GM18499 (cell line): ENCODE data around the gene PCDHA1.
"Not testable (repeated sequence)": the region's sequence is repeated elsewhere in the genome, so short reads cannot be mapped to it uniquely, and the experiment has no call there.

ENCODE experiments used
- ATAC-seq: cut with Tn5 transposase; IDR thresholded peaks from one replicate; pipeline ENCODE4 v1.9.1; 2021; ENCODE audit warnings: moderate number of reproducible peaks; ENCODE audit not compliant: insufficient read depth, unreplicated experiment

Gene PCDHA1

GRCh38 chr5:140848139-140849102 is 62.5 kb downstream of the PCDHA1 start, which contains the start of gene PCDHA9:
TSS of gene PCDHA9 (plus strand) at chr5:140848382. CDS start at chr5:140848496, 114 bp downstream.
- ATAC-seq, result not testable (repeated sequence)

DNA sequence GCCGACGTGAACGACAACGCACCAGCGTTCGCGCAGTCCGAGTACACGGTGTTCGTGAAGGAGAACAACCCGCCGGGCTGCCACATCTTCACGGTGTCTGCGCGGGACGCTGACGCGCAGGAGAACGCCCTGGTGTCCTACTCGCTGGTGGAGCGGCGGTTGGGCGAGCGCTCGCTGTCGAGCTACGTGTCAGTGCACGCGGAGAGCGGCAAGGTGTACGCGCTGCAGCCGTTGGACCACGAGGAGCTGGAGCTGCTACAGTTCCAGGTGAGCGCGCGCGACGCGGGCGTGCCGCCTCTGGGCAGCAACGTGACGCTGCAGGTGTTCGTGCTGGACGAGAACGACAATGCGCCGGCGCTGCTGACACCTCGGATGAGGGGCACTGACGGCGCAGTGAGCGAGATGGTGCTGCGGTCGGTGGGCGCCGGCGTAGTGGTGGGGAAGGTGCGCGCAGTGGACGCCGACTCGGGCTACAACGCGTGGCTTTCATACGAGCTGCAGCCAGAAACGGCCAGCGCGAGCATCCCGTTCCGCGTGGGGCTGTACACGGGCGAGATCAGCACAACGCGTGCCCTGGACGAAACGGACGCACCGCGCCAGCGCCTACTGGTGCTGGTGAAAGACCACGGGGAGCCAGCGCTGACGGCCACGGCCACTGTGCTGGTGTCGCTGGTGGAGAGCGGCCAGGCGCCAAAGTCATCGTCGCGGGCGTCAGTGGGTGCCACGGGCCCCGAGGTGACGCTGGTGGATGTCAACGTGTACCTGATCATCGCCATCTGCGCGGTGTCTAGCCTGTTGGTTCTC is 64.1 kb downstream of the PCDHA1 start:
- not testable (repeated sequence) for ATAC-seq

GRCh38 chr5:140855772-140856674 is 70.1 kb downstream of the PCDHA1 start, which contains the start of gene PCDHA10:
TSS of gene PCDHA10 (plus strand) at chr5:140855897. CDS start at chr5:140856049, 152 bp downstream.
- no peak for ATAC-seq

DNA sequence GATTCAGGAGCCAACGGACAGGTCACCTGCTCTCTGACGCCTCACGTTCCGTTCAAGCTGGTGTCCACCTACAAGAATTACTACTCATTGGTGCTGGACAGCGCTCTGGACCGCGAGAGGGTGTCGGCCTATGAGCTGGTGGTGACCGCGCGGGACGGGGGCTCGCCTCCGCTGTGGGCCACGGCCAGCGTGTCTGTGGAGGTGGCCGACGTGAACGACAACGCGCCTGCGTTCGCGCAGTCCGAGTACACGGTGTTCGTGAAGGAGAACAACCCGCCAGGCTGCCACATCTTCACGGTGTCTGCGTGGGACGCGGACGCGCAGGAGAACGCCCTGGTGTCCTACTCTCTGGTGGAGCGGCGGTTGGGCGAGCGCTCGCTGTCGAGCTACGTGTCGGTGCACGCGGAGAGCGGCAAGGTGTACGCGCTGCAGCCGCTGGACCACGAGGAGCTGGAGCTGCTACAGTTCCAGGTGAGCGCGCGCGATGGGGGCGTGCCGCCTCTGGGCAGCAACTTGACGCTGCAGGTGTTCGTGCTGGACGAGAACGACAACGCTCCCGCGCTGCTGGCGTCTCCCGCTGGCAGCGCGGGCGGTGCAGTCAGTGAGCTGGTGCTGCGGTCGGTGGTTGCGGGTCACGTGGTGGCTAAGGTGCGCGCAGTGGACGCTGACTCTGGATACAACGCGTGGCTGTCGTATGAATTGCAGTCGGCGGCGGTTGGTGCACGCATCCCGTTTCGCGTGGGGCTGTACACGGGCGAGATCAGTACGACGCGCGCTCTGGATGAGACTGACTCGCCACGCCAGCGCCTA is 71.4 kb downstream of the PCDHA1 start:
- ATAC-seq, result no peak

DNA sequence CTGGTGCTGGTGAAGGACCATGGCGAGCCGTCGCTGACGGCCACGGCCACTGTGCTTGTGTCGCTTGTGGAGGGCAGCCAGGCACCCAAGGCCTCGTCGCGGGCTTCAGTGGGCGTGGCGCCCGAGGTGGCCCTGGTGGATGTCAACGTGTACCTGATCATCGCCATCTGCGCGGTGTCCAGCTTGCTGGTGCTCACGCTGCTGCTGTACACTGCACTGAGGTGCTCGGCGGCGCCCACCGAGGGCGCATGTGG is 72.0 kb downstream of the PCDHA1 start:
- no peak for ATAC-seq

GRCh38 chr5:140862441-140863295 is 76.7 kb downstream of the PCDHA1 start:
- no peak for ATAC-seq

DNA sequence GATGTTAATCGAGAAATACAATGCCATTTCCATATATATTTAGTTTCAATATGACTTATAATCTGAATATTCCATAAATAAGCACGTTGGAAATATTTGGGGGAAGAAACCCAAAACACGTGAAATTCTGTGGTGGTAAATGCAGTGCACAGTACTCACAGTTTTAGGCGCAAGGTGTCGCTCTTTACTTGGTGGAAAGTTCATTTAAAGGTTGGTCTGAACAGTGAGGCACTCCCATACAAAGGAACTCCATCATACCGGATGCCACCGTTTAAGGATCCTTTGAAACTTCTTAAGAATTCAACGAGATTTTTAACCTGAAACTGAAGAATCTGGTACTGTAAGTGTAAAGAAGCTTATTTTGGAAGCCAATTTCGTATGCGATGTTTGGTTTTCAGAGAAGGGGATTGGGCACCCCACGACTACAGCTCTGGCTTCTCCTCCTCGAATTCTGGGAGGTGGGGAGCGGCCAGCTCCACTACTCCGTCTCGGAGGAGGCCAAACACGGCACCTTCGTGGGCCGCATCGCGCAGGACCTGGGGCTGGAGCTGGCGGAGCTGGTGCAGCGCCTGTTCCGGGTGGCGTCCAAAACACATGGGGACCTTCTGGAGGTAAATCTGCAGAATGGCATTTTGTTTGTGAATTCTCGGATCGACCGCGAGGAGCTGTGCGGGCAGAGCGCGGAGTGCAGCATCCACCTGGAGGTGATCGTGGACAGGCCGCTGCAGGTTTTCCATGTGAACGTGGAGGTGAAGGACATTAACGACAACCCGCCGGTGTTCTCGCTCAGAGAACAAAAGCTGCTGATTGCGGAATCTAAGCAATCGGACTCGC is 83.0 kb downstream of the PCDHA1 start, which contains the start of gene PCDHA11:
TSS of gene PCDHA11 (plus strand) at position 237 of the 834 bp plus-strand sequence. CDS start at position 384, 147 bp downstream.
- ATAC-seq, result no peak

GRCh38 chr5:140869555-140869886 is 83.6 kb downstream of the PCDHA1 start:
- no peak for ATAC-seq

DNA sequence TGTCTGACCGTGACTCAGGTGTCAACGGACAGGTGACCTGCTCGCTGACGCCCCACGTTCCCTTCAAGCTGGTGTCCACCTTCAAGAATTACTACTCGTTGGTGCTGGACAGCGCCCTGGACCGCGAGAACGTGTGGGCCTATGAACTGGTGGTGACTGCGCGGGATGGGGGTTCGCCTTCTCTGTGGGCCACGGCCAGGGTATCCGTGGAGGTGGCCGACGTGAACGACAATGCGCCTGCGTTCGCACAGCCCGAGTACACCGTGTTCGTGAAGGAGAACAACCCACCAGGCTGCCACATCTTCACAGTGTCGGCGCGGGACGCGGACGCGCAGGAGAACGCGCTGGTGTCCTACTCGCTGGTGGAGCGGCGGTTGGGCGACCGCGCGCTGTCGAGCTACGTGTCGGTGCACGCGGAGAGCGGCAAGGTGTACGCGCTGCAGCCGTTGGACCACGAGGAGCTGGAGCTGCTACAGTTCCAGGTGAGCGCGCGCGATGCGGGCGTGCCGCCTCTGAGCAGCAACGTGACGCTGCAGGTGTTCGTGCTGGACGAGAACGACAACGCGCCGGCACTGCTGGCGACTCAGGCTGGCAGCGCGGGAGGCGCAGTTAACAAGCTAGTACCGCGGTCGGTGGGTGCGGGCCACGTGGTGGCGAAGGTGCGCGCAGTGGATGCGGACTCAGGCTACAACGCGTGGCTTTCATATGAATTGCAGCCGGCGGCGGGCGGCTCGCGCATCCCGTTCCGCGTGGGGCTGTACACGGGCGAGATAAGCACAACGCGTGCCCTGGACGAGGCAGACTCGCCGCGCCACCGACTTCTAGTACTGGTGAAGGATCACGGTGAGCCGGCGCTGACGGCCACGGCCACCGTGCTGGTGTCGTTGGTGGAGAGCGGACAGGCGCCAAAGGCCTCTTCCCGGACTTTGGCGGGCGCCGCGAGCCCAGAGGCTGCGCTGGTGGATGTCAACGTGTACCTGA is 84.6 kb downstream of the PCDHA1 start:
- no peak for ATAC-seq

DNA sequence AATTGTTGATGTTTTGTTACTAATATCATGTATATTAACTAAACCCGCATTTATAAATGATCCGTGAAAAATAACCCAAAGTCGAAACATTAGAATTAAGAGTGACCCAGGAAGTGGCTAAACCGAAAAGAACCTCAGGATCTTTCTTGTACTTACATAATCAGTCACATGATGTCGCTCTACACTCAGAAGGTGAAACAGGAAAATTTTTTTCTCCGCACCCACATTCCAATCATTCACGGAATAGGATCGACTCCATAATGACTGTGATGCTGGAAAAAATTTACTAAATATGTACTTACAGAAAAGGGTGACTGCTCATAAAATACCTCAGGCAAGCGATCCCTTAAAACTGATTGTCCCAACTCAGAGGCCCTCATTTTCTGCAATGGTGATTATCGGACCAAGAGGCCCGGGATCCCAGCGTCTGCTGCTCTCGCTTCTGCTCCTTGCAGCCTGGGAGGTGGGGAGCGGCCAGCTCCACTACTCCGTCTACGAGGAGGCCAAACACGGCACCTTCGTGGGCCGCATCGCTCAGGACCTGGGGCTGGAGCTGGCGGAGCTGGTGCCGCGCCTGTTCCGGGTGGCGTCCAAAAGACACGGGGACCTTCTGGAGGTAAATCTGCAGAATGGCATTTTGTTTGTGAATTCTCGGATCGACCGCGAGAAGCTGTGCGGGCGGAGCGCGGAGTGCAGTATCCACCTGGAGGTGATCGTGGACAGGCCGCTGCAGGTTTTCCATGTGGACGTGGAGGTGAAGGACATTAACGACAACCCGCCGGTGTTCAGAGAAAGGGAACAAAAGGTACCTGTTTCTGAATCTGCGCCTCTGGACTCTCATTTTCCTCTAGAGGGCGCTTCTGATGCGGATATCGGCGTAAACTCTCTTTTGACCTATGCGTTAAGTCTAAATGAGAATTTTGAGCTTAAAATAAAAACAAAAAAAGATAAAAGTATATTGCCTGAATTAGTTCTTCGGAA is 89.4 kb downstream of the PCDHA1 start, which contains the start of gene PCDHA12:
TSS of gene PCDHA12 (plus strand) at position 224 of the 981 bp plus-strand sequence. CDS start at position 389, 165 bp downstream.
- ATAC-seq, result no peak

DNA sequence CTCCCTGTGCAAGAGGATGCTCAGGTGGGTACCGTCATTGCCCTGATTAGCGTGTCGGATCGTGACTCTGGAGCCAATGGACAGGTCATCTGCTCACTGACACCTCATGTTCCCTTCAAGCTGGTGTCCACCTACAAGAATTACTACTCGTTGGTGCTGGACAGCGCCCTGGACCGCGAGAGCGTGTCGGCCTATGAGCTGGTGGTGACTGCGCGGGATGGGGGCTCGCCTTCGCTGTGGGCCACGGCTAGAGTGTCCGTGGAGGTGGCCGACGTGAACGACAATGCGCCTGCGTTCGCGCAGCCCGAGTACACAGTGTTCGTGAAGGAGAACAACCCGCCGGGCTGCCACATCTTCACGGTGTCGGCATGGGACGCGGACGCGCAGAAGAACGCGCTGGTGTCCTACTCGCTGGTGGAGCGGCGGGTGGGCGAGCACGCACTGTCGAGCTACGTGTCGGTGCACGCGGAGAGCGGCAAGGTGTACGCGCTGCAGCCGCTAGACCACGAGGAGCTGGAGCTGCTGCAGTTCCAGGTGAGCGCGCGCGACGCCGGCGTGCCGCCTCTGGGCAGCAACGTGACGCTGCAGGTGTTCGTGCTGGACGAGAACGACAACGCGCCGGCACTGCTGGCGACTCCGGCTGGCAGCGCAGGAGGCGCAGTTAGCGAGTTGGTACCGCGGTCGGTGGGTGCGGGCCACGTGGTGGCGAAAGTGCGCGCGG is 90.8 kb downstream of the PCDHA1 start:
- ATAC-seq, result not testable (repeated sequence)

GRCh38 chr5:140877262-140877581 is 91.3 kb downstream of the PCDHA1 start:
- ATAC-seq, result no peak

DNA sequence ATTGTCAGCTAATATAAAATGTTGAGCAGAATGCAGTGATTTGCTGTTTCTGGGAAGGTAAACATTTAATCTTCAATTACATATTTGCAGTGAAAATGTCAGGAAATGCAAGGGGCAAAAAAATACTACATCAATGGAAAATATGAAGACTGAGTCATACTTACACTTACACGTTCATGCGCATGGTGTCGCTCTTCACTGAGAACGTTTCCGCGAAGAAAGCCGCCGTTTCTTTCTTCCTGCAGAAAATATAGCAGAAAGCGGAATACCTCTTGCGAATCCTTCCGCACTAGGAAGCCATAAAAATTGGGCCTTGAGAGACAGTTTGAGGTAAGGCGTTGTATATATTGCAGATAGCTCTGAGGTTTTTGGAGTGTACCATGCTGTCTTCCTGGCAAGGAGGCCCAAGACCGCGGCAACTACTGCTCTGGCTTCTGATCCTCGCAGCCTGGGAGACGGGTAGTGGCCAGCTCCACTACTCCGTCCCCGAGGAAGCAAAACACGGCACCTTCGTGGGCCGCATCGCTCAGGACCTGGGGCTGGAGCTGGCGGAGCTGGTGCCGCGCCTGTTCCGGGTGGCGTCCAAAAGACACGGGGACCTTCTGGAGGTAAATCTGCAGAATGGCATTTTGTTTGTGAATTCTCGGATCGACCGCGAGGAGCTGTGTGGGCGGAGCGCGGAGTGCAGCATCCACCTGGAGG is 96.1 kb downstream of the PCDHA1 start, which contains the start of gene PCDHA13:
TSS of gene PCDHA13 (plus strand) at position 236 of the 702 bp plus-strand sequence. CDS start at position 381, 145 bp downstream.
- ATAC-seq, result no peak

GRCh38 chr5:140882591-140882899 is 96.6 kb downstream of the PCDHA1 start:
- ATAC-seq, result no peak
